HepG2 (cell line): ENCODE data around the gene DIMT1. TPM values are rescaled to one million over a fixed set of nuclear protein-coding genes. Genes with fewer than 3 reads are reported as not detected.

Experiments used
- ASH2L ChIP-seq: fragments of 300-600, 200-600 bp; sonication (generic); IDR thresholded peaks from 2 replicates; pipeline ENCODE4 v1.7.0; 2017; ENCODE audit warnings: low read depth, mild to moderate bottlenecking, moderate library complexity, mixed read lengths, low read length; ENCODE audit not compliant: insufficient read length
- BRCA1 ChIP-seq: sonication (generic); formaldehyde crosslinking; IDR thresholded peaks from 2 replicates; pipeline ENCODE4 v1.4.0; 2020; ENCODE audit warnings: missing genetic modification reagents
- CENPX ChIP-seq: sonication (generic); formaldehyde crosslinking; IDR thresholded peaks from 2 replicates; pipeline ENCODE4 v1.9.0; 2021; ENCODE audit warnings: mild to moderate bottlenecking, missing genetic modification reagents, moderate library complexity
- ELF3 ChIP-seq: IDR thresholded peaks from 2 replicates; pipeline ENCODE4 v1.6.1; 2016; ENCODE audit warnings: missing genetic modification reagents, missing compliant biosample characterization
- GPN1 ChIP-seq: sonication (generic); formaldehyde crosslinking; IDR thresholded peaks from 2 replicates; pipeline ENCODE4 v1.5.1; 2020; ENCODE audit warnings: missing genetic modification reagents, borderline replicate concordance
- KLF9 ChIP-seq: IDR thresholded peaks from 2 replicates; pipeline ENCODE4 v1.6.1; 2016; ENCODE audit warnings: low read depth
- KMT2B ChIP-seq: IDR thresholded peaks from 2 replicates; pipeline ENCODE4 v1.6.1; 2016; ENCODE audit warnings: missing genetic modification reagents, missing compliant biosample characterization
- MIER2 ChIP-seq: IDR thresholded peaks from 2 replicates; pipeline ENCODE4 v1.6.1; 2016; ENCODE audit warnings: missing biosample characterization, missing genetic modification reagents
- MXD4 ChIP-seq: IDR thresholded peaks from 2 replicates; pipeline ENCODE4 v1.6.1; 2016; ENCODE audit warnings: mild to moderate bottlenecking, missing biosample characterization, missing genetic modification reagents
- NBN ChIP-seq: fragments of 450-650 bp; conservative IDR thresholded peaks from 2 replicates; pipeline ENCODE4 v1.6.1; 2017
- NFKB2 ChIP-seq: sonication (generic); formaldehyde crosslinking; IDR thresholded peaks from 2 replicates; pipeline ENCODE4 v1.4.0; 2020; ENCODE audit warnings: missing genetic modification reagents, borderline replicate concordance
- POLR2AphosphoS5 ChIP-seq: IDR thresholded peaks from 2 replicates; pipeline ENCODE4 v1.6.1; 2012; ENCODE audit warnings: low read depth, low read length
- RBAK ChIP-seq: sonication (generic); formaldehyde crosslinking; IDR thresholded peaks from 2 replicates; pipeline ENCODE4 v1.5.1; 2020; ENCODE audit warnings: mild to moderate bottlenecking, missing genetic modification reagents
- SP140L ChIP-seq: sonication (generic); formaldehyde crosslinking; IDR thresholded peaks from 2 replicates; pipeline ENCODE4 v1.4.0; 2020; ENCODE audit warnings: missing genetic modification reagents, borderline replicate concordance
- ZBTB21 ChIP-seq: sonication (generic); formaldehyde crosslinking; IDR thresholded peaks from 2 replicates; pipeline ENCODE4 v1.4.0; 2020; ENCODE audit warnings: missing genetic modification reagents
- ZNF263 ChIP-seq: sonication (generic); formaldehyde crosslinking; IDR thresholded peaks from 2 replicates; pipeline ENCODE4 v1.4.0; 2020; ENCODE audit warnings: missing genetic modification reagents
- ZNF326 ChIP-seq: sonication (generic); formaldehyde crosslinking; IDR thresholded peaks from 2 replicates; pipeline ENCODE4 v1.4.0; 2020; ENCODE audit warnings: missing genetic modification reagents, borderline replicate concordance
- ZNF614 ChIP-seq: IDR thresholded peaks from 2 replicates; pipeline ENCODE4 v1.6.1; 2018; ENCODE audit warnings: missing biosample characterization, missing genetic modification reagents, inconsistent platforms, borderline replicate concordance
- ZSCAN22 ChIP-seq: sonication (generic); formaldehyde crosslinking; IDR thresholded peaks from 2 replicates; pipeline ENCODE4 v1.4.0; 2020; ENCODE audit warnings: mild to moderate bottlenecking, missing genetic modification reagents
- ZZZ3 ChIP-seq: sonication (generic); formaldehyde crosslinking; IDR thresholded peaks from 2 replicates; pipeline ENCODE4 v1.4.0; 2020; ENCODE audit warnings: missing genetic modification reagents, mild to moderate bottlenecking, borderline replicate concordance
- polyA plus RNA-seq, 8 experiments: library from polyadenylated mRNA; depleted of rRNA in 3 of 8; stranded (reverse) in 7 of 8; unstranded in 1 of 8; fragments of >200 nt; fragmentation: Illumina TruSeq in 4 of 8; extraction: Trizol in 4 of 8; gene quantifications; 2 replicates each; pipeline versions ENCODE4 v1.2.1 to v1.2.3, GENCODE V29; 2011 to 2016; ENCODE audit warnings: low read depth in 4 of 8, missing spikeins in 1 of 8, mixed read lengths in 1 of 8; ENCODE audit not compliant: insufficient read depth in 1 of 8
- total RNA-seq, 5 experiments: library from RNA; depleted of rRNA; stranded (reverse); fragments of >200 nt; fragmentation: Illumina TruSeq; extraction: Trizol; gene quantifications; 2 replicates each; pipeline ENCODE4 v1.2.3, GENCODE V29; 2016; ENCODE audit warnings: low read depth in 1 of 5
- TF ChIP-seq, protein P1 (sequence below): sonication (generic); formaldehyde crosslinking; IDR thresholded peaks from 2 replicates; pipeline ENCODE4 v1.4.0; 2020; ENCODE audit warnings: missing genetic modification reagents, mild to moderate bottlenecking, borderline replicate concordance
- TF ChIP-seq, protein P2 (sequence below): sonication (generic); formaldehyde crosslinking; IDR thresholded peaks from 2 replicates; pipeline ENCODE4 v1.4.0; 2020; ENCODE audit warnings: mild to moderate bottlenecking, missing genetic modification reagents
- TF ChIP-seq, protein P3 (sequence below): sonication (generic); formaldehyde crosslinking; IDR thresholded peaks from 2 replicates; pipeline ENCODE4 v1.5.0; 2020; ENCODE audit warnings: mild to moderate bottlenecking, missing genetic modification reagents

DIMT1 gene
- total and polyA plus RNA-seq, 2 of the 13 experiments (the other 11 are each of a cell fraction or from before 2014, with no cell fraction given), result 16.1 to 35.2 TPM

DNA sequence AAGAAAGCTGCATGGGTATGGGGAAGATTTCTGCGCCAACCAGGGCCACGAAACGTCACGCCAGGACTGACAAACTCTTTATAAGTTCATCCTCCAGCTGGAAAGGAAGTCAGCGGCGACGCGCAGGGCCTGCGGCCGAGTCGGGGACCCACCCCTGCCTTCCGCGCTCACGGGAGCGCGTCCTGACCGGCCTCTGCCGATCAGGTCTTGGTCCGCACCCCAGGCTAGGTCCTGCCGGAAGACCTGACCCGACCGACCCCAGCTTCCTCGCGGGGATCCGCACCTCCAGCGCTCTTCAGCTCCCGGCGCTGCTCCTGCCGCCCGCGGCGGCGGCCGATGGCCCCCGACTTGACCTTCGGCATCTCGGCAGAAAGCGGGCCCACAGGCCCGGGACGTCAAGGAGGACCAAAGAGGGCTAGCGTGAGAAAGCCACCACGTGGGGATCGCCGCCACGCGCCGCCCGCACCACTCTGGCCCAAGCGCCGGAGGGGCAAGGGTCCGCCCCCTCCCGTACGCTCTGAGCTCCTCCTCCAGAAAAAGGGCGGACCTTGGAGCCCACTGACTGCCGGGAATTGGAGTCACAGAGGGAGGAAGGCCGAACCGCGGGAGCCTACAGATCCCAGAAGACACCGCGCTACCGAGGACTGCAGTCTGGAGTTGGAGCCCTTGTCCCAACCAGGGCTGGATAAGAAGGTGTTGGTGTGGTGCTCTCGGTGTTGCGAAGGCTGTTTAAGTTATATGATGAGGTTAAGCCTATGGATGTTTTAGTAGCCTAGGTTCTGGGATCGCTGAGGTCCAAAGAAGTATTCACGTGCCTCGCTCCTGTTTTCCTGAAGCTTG is at the start of gene DIMT1 (continued):
- TF ChIP-seq, protein P1, sequence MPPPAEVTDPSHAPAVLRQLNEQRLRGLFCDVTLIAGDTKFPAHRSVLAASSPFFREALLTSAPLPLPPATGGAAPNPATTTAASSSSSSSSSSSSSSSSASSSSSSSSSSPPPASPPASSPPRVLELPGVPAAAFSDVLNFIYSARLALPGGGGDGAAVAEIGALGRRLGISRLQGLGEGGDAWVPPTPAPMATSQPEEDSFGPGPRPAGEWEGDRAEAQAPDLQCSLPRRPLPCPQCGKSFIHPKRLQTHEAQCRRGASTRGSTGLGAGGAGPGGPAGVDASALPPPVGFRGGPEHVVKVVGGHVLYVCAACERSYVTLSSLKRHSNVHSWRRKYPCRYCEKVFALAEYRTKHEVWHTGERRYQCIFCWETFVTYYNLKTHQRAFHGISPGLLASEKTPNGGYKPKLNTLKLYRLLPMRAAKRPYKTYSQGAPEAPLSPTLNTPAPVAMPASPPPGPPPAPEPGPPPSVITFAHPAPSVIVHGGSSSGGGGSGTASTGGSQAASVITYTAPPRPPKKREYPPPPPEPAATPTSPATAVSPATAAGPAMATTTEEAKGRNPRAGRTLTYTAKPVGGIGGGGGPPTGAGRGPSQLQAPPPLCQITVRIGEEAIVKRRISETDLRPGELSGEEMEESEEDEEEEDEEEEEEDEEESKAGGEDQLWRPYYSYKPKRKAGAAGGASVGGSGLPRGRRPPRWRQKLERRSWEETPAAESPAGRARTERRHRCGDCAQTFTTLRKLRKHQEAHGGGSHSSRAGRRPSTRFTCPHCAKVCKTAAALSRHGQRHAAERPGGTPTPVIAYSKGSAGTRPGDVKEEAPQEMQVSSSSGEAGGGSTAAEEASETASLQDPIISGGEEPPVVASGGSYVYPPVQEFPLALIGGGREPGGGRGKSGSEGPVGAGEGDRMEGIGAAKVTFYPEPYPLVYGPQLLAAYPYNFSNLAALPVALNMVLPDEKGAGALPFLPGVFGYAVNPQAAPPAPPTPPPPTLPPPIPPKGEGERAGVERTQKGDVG (CRISPR knock-in tag), result peak; percentile 65; the same call in 1 of the 2 replicates
- TF ChIP-seq RBAK (CRISPR knock-in tag) (no peak), ZBTB21 (0 out of 2 replicates have a peak, but pooled peaks have one; percentile 23), ZSCAN22 (CRISPR knock-in tag) (no peak), NFKB2 (CRISPR knock-in tag) (peak; percentile 91; the same call in 1 of the 2 replicates), POLR2AphosphoS5 (peak; percentile 98), MIER2 (CRISPR knock-in tag) (no peak), ZNF263 (CRISPR knock-in tag) (peak; percentile 56; the same call in 1 of the 2 replicates), ELF3 (CRISPR knock-in tag) (peak; percentile 48; the same call in 1 of the 2 replicates), KLF9 (peak; percentile 91; the same call in 1 of the 2 replicates), BRCA1 (CRISPR knock-in tag) (no peak; the same call in 1 of the 2 replicates), KMT2B (CRISPR knock-in tag) (peak; percentile 89; the same call in 1 of the 2 replicates), GPN1 (no peak; the same call in 1 of the 2 replicates), ZNF614 (peak; percentile 89; the same call in 1 of the 2 replicates), ASH2L (peak; percentile 95), NBN (no peak), CENPX (CRISPR knock-in tag) (no peak), SP140L (peak; percentile 92; the same call in 1 of the 2 replicates), MXD4 (CRISPR knock-in tag) (peak; percentile 97), ZNF326 (no peak), ZZZ3 (0 out of 2 replicates have a peak, but pooled peaks have one; percentile 57)
- TF ChIP-seq, protein P2, sequence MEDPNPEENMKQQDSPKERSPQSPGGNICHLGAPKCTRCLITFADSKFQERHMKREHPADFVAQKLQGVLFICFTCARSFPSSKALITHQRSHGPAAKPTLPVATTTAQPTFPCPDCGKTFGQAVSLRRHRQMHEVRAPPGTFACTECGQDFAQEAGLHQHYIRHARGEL (CRISPR knock-in tag), result no peak
- TF ChIP-seq, protein P3, sequence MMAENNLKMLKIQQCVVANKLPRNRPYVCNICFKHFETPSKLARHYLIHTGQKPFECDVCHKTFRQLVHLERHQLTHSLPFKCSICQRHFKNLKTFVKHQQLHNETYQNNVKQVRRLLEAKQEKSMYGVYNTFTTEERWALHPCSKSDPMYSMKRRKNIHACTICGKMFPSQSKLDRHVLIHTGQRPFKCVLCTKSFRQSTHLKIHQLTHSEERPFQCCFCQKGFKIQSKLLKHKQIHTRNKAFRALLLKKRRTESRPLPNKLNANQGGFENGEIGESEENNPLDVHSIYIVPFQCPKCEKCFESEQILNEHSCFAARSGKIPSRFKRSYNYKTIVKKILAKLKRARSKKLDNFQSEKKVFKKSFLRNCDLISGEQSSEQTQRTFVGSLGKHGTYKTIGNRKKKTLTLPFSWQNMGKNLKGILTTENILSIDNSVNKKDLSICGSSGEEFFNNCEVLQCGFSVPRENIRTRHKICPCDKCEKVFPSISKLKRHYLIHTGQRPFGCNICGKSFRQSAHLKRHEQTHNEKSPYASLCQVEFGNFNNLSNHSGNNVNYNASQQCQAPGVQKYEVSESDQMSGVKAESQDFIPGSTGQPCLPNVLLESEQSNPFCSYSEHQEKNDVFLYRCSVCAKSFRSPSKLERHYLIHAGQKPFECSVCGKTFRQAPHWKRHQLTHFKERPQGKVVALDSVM (CRISPR knock-in tag), result peak; percentile 64
